Neural cell (in vitro differentiated cells): Measurements from ENCODE around the gene CELA3B. TPM values are rescaled to one million over a fixed set of nuclear protein-coding genes. Genes with fewer than 3 reads are reported as not detected.
"Not testable (repeated sequence)": the region's sequence is repeated elsewhere in the genome, so short reads cannot be mapped to it uniquely, and the experiment has no call there.

ENCODE experiments used
- H2AFZ ChIP-seq: fragments of 200-600, 300-800 bp; sonication (generic), shearing (Covaris generic); 2 replicates; pipeline ENCODE4 v1.6.0; 2014; ENCODE audit warnings: low read depth, mild to moderate bottlenecking, antibody characterized with exemption, low read length, moderate library complexity
- H3F3A ChIP-seq: fragments of 200-600 bp; shearing (Covaris generic); 2 replicates; pipeline ENCODE4 v1.6.1; 2016; ENCODE audit warnings: mild to moderate bottlenecking, moderate library complexity, mixed read lengths, antibody characterized with exemption, low read length; ENCODE audit not compliant: insufficient read depth, poor library complexity, severe bottlenecking
- H3K27ac ChIP-seq: fragments of 200-600, 300-800 bp; sonication (generic), shearing (Covaris generic); 2 replicates; pipeline ENCODE4 v1.5.1; 2014; ENCODE audit warnings: mild to moderate bottlenecking, low read length, moderate library complexity
- H3K27me3 ChIP-seq: fragments of 300-800, 200-600 bp; sonication (generic), shearing (Covaris generic); 2 replicates; pipeline ENCODE4 v1.6.0; 2014; ENCODE audit warnings: mild to moderate bottlenecking, low read depth, low read length, moderate library complexity; ENCODE audit not compliant: insufficient read depth
- H3K36me3 ChIP-seq: fragments of 300-800, 200-600 bp; sonication (generic), shearing (Covaris generic); 2 replicates; pipeline ENCODE4 v1.5.1; 2014; ENCODE audit warnings: mild to moderate bottlenecking, antibody characterized with exemption, low read length, moderate library complexity; ENCODE audit not compliant: insufficient read depth
- H3K4me2 ChIP-seq: fragments of 300-800, 200-600 bp; sonication (generic), shearing (Covaris generic); 2 replicates; pipeline ENCODE4 v1.6.0; 2014; ENCODE audit warnings: mild to moderate bottlenecking, low read length
- H3K4me3 ChIP-seq: fragments of 300-800, 200-600 bp; sonication (generic), shearing (Covaris generic); 2 replicates; pipeline ENCODE4 v1.5.1; 2014; ENCODE audit warnings: mild to moderate bottlenecking, low read length, moderate library complexity
- H3K79me2 ChIP-seq: fragments of 200-600 bp; shearing (Covaris generic); replicated peaks from 2 replicates; pipeline ENCODE4 v1.6.0; 2014; ENCODE audit warnings: mild to moderate bottlenecking, low read length, moderate library complexity; ENCODE audit not compliant: insufficient read depth
- H3K9ac ChIP-seq: fragments of 300-800, 200-600 bp; sonication (generic), shearing (Covaris generic); 2 replicates; pipeline ENCODE4 v1.6.1; 2016; ENCODE audit warnings: mild to moderate bottlenecking, low read length, mixed read lengths
- H3K9me2 ChIP-seq: fragments of 200-600 bp; shearing (Covaris generic); 2 replicates; pipeline ENCODE4 v1.6.1; 2016; ENCODE audit warnings: mild to moderate bottlenecking, low read length, mixed read lengths; ENCODE audit not compliant: insufficient read depth
- H3K9me3 ChIP-seq: fragments of 200-600, 300-800 bp; sonication (generic), shearing (Covaris generic); 2 replicates; pipeline ENCODE4 v1.6.1; 2016; ENCODE audit warnings: mild to moderate bottlenecking, mixed run types, low read length, moderate library complexity, mixed read lengths
- H4K20me1 ChIP-seq: fragments of 200-600 bp; shearing (Covaris generic); 2 replicates; pipeline ENCODE4 v1.6.1; 2016; ENCODE audit warnings: mild to moderate bottlenecking, mixed run types; ENCODE audit not compliant: insufficient read depth
- EP300 ChIP-seq: fragments of 450-650 bp; conservative IDR thresholded peaks from 2 replicates; pipeline ENCODE4 v1.6.1; 2014; ENCODE audit warnings: antibody characterized with exemption, mild to moderate bottlenecking, moderate library complexity; ENCODE audit not compliant: poor library complexity, severe bottlenecking
- EZH2 ChIP-seq: fragments of 200-600, 300-800 bp; shearing (Covaris generic), sonication (generic); IDR thresholded peaks from 2 replicates; pipeline ENCODE4 v1.6.1; 2014; ENCODE audit warnings: antibody characterized with exemption, low read length, borderline replicate concordance, mild to moderate bottlenecking; ENCODE audit not compliant: insufficient read depth, poor library complexity, severe bottlenecking
- MXI1 ChIP-seq: fragments of 450-650 bp; conservative IDR thresholded peaks from 2 replicates; pipeline ENCODE4 v1.6.1; 2014; ENCODE audit warnings: antibody characterized with exemption, mild to moderate bottlenecking; ENCODE audit not compliant: poor library complexity, severe bottlenecking
- POLR2AphosphoS5 ChIP-seq: IDR thresholded peaks from 2 replicates; pipeline ENCODE4 v1.6.1; 2012
- RAD21 ChIP-seq: fragments of 450-650 bp; conservative IDR thresholded peaks from 2 replicates; pipeline ENCODE4 v1.6.1; 2014; ENCODE audit warnings: antibody characterized with exemption, mild to moderate bottlenecking, moderate library complexity
- SMC3 ChIP-seq: fragments of 450-650 bp; conservative IDR thresholded peaks from 2 replicates; pipeline ENCODE4 v1.6.1; 2014; ENCODE audit warnings: antibody characterized with exemption, mild to moderate bottlenecking, moderate library complexity; ENCODE audit not compliant: poor library complexity
- TAF1 ChIP-seq: IDR thresholded peaks from 2 replicates; pipeline ENCODE4 v1.6.1; 2012; ENCODE audit warnings: low read depth
- polyA minus RNA-seq: library from RNA; depleted of rRNA, polyadenylated mRNA; stranded (reverse); fragments of >200 nt; gene quantifications from 2 replicates; pipeline ENCODE4 v1.2.3, GENCODE V29; 2014
- polyA plus RNA-seq: library from polyadenylated mRNA; depleted of rRNA; stranded (reverse); fragments of >200 nt; gene quantifications from 2 replicates; pipeline ENCODE4 v1.2.3, GENCODE V29; 2014
- TF ChIP-seq, protein P1 (sequence below): fragments of 450-650 bp; IDR thresholded peaks from 2 replicates; pipeline ENCODE4 v1.5.1; 2014; ENCODE audit warnings: antibody characterized with exemption, mild to moderate bottlenecking, moderate library complexity; ENCODE audit not compliant: poor library complexity, severe bottlenecking
- TF ChIP-seq, protein P2 (sequence below): IDR thresholded peaks from 2 replicates; pipeline ENCODE4 v1.6.1; 2012; ENCODE audit warnings: borderline replicate concordance

Gene CELA3B, protein sequence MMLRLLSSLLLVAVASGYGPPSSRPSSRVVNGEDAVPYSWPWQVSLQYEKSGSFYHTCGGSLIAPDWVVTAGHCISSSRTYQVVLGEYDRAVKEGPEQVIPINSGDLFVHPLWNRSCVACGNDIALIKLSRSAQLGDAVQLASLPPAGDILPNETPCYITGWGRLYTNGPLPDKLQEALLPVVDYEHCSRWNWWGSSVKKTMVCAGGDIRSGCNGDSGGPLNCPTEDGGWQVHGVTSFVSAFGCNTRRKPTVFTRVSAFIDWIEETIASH
- not detected in 2 replicates for polyA plus RNA-seq
- not detected in 2 replicates for polyA minus RNA-seq

DNA sequence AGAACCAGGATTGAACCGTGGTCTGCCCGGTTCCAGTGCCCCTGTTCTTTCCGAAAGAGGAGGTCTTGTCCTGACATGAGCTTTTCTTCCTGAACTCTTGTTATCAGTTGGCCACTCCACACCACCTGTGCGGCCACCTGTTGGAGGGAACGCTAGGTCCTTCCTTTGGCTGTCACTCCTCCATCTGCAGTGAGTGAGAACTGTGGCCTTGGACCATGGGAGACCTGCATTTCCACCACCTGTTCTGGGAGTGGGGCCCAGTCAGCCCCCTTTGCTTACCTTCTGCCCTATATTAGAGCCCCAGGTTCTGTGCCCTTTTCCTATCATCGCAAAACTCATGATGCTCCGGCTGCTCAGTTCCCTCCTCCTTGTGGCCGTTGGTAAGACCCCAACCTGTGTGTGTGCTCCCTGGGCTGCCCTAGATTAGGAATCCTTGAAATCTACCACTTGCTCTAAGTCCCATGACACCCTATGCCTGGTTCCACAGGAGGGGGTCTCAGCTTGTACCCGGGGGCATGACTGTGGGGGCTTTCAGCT is at the start of gene CELA3B:
Gene CELA3B (plus strand): TSS at position 320 of the 537 bp plus-strand sequence. CDS start 18 bp downstream, at position 338.
- H3K9ac ChIP-seq, H3K9me2 ChIP-seq, H3K27ac ChIP-seq, H3K27me3 ChIP-seq, H3K36me3 ChIP-seq, H3K9me3 ChIP-seq, H3F3A ChIP-seq, H3K4me2 ChIP-seq, H3K79me2 ChIP-seq, H2AFZ ChIP-seq, H3K4me3 ChIP-seq, H4K20me1 ChIP-seq: not testable (repeated sequence)

DNA sequence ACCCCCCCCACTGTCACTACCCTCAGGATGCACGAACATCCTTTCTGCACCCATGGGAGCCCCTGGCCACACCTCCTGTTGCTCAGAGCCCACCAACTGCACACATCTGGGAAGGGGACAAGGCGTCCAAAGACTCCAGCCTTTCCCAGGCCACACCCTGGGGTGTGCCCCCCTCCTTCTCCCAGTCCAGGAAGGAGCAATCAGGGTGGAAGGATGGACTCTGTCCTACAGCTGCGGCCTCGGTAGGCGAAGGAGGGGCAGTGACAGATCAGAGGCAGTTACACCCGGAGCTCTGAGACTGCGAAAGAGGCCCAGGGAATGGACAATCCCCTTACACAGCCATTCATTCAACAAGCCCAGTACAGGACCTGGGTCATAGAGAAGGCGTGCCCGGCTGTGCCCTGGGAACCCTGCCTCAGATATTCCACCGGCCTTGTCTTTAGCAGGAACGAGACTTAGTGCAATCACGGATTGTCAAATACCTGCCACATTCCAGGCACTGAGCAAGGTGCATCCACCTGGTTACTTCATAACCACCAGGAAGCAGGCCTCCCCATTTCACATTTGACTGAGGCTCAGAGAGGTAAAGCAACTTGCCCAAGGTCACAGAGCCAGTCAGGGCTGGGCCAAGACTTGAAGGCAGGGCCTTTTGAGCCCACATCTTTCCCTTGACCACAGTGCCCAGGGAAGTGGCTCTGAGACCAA is 49.1 kb upstream of the CELA3B start:
- no peaks in the 10 kb centered on the region for H4K20me1 ChIP-seq

DNA sequence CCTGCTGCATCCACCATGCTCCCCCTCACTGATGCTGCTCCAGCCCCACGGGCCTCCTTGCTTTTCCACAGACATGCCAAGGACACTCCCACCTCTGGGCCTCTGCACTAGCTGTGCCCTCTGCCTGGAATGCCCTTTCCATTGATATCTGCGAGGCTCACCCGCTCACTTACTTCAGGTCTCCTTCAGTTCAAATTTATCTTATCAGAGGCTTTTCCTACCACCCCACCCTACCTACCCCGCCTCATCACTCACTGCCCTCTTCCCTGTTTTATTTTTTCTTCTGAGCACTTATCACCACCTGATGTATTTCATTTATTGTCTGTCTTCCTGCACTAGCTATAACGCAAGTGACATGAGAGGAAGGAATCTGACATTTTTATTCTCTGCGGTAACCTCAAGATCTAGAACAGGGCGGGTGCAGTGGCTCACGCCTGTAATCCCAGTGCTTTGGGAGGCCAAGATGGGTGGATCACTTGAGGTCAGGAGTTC is 46.7 kb upstream of the CELA3B start:
- H3K9me3 ChIP-seq: no peaks in the 10 kb centered on the region
- H3K36me3 ChIP-seq: no peaks in the 10 kb centered on the region
- no peaks in the 10 kb centered on the region for H3K27me3 ChIP-seq
- TF ChIP-seq EZH2: no peak
- TF ChIP-seq POLR2AphosphoS5: no peak
- TF ChIP-seq MXI1: no peak
- TF ChIP-seq RAD21: no peak
- TF ChIP-seq TAF1: no peak
- no peaks in the 10 kb centered on the region for H3K9me2 ChIP-seq
- no peak overlapping the region for H3K9ac ChIP-seq
- H4K20me1 ChIP-seq: no peaks in the 10 kb centered on the region
- no peak overlapping the region for H2AFZ ChIP-seq
- no peaks in the 10 kb centered on the region for H3F3A ChIP-seq
- H3K4me2 ChIP-seq: no peak overlapping the region
- no peak overlapping the region for H3K4me3 ChIP-seq
- H3K79me2 ChIP-seq: no peaks in the 10 kb centered on the region
- no peak overlapping the region for H3K27ac ChIP-seq

More for the DNA sequence above, 49.1 kb upstream of the CELA3B start:
- H3K9ac ChIP-seq: no peak overlapping the region
- no peak overlapping the region for H2AFZ ChIP-seq
- TF ChIP-seq RAD21: no peak
- no peak for TF ChIP-seq TAF1
- TF ChIP-seq EP300: no peak
- TF ChIP-seq POLR2AphosphoS5: no peak
- no peaks in the 10 kb centered on the region for H3K36me3 ChIP-seq
- no peaks in the 10 kb centered on the region for H3F3A ChIP-seq
- no peak overlapping the region for H3K27ac ChIP-seq
- H3K79me2 ChIP-seq: no peaks in the 10 kb centered on the region
- H3K9me2 ChIP-seq: no peaks in the 10 kb centered on the region
- H3K4me2 ChIP-seq: no peak overlapping the region
- H3K9me3 ChIP-seq: no peaks in the 10 kb centered on the region
- no peaks in the 10 kb centered on the region for H3K27me3 ChIP-seq
- no peak overlapping the region for H3K4me3 ChIP-seq

DNA sequence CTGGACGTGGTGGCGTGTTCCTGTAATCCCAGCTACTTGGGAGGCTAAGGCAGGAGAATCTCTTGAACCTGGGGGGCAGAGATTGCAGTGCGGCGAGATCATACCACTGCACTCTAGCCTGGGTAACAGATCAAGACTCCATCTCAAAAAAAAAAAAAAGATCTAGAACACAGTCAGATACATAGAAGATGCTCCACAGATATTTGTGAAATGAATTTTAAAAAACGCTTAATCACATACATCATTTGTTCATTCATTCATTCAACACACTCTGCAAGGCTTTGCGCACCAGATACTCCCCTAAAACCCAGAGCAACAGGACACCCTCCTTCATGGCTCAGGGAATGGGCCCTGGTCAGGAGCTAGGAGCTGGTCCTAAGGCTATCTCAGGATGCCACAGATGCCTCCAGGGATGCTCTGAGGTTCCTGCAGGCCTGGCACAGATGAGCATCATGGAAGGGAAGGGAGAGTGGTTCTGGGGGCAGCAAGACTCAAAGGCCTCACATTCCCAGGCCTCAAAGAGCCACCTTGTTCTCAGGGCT is 46.1 kb upstream of the CELA3B start:
- Histone ChIP-seq H3K9me2 (no peaks in the 10 kb centered on the region), H3K36me3 (no peaks in the 10 kb centered on the region), H3K27ac (no peak overlapping the region), H3K4me3 (no peak overlapping the region), H3K4me2 (no peak overlapping the region), H3F3A (no peaks in the 10 kb centered on the region), H4K20me1 (no peaks in the 10 kb centered on the region), H2AFZ (no peak overlapping the region), H3K9me3 (no peaks in the 10 kb centered on the region), H3K9ac (no peak overlapping the region), H3K27me3 (no peaks in the 10 kb centered on the region), H3K79me2 (no peaks in the 10 kb centered on the region)
- TF ChIP-seq, protein P1, sequence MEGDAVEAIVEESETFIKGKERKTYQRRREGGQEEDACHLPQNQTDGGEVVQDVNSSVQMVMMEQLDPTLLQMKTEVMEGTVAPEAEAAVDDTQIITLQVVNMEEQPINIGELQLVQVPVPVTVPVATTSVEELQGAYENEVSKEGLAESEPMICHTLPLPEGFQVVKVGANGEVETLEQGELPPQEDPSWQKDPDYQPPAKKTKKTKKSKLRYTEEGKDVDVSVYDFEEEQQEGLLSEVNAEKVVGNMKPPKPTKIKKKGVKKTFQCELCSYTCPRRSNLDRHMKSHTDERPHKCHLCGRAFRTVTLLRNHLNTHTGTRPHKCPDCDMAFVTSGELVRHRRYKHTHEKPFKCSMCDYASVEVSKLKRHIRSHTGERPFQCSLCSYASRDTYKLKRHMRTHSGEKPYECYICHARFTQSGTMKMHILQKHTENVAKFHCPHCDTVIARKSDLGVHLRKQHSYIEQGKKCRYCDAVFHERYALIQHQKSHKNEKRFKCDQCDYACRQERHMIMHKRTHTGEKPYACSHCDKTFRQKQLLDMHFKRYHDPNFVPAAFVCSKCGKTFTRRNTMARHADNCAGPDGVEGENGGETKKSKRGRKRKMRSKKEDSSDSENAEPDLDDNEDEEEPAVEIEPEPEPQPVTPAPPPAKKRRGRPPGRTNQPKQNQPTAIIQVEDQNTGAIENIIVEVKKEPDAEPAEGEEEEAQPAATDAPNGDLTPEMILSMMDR: no peak
- TF ChIP-seq POLR2AphosphoS5 (no peak), EZH2 (no peak), MXI1 (no peak), RAD21 (no peak), SMC3 (no peak), TAF1 (no peak), EP300 (no peak)
- TF ChIP-seq, protein P2, sequence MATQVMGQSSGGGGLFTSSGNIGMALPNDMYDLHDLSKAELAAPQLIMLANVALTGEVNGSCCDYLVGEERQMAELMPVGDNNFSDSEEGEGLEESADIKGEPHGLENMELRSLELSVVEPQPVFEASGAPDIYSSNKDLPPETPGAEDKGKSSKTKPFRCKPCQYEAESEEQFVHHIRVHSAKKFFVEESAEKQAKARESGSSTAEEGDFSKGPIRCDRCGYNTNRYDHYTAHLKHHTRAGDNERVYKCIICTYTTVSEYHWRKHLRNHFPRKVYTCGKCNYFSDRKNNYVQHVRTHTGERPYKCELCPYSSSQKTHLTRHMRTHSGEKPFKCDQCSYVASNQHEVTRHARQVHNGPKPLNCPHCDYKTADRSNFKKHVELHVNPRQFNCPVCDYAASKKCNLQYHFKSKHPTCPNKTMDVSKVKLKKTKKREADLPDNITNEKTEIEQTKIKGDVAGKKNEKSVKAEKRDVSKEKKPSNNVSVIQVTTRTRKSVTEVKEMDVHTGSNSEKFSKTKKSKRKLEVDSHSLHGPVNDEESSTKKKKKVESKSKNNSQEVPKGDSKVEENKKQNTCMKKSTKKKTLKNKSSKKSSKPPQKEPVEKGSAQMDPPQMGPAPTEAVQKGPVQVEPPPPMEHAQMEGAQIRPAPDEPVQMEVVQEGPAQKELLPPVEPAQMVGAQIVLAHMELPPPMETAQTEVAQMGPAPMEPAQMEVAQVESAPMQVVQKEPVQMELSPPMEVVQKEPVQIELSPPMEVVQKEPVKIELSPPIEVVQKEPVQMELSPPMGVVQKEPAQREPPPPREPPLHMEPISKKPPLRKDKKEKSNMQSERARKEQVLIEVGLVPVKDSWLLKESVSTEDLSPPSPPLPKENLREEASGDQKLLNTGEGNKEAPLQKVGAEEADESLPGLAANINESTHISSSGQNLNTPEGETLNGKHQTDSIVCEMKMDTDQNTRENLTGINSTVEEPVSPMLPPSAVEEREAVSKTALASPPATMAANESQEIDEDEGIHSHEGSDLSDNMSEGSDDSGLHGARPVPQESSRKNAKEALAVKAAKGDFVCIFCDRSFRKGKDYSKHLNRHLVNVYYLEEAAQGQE: no peak
